ENCODE results near the gene KIN. TPM values are rescaled to one million over a fixed set of nuclear protein-coding genes. Genes with fewer than 3 reads are reported as not detected.
"Not testable (repeated sequence)": the region's sequence is repeated elsewhere in the genome, so short reads cannot be mapped to it uniquely, and the experiment has no call there.

The KIN gene
- total RNA-seq, 1 donor from 2014 or later, result 9.8 TPM

GRCh38 chr10:7752251-7752650 lies 35.5 kb downstream of the KIN start:
- no peak overlapping the region for H3K4me3 Mint-ChIP-seq (ENCODE audit: low read depth)
- peaks cover 37% of the 10 kb centered on the region for H3K36me3 Mint-ChIP-seq (ENCODE audit: low read depth)
- H3K9me3 Mint-ChIP-seq, result no peaks in the 10 kb centered on the region
- no peaks in the 10 kb centered on the region for H3K27me3 Mint-ChIP-seq (ENCODE audit: low read depth)
- no peak overlapping the region for H3K27ac Mint-ChIP-seq
- no peak for DNase-seq (ENCODE audit: low spot score)
- intact Hi-C loops (cut with micrococcal nuclease), result no loop called here
- no peaks in the 10 kb centered on the region for H3K4me1 Mint-ChIP-seq (ENCODE audit: low read depth)

GRCh38 chr10:7750222-7750621 lies 37.6 kb downstream of the KIN start:
- H3K27ac Mint-ChIP-seq, result no peak overlapping the region
- H3K4me3 Mint-ChIP-seq (ENCODE audit: low read depth), result no peak overlapping the region
- intact Hi-C loops (cut with micrococcal nuclease), result no loop called here
- no peaks in the 10 kb centered on the region for H3K9me3 Mint-ChIP-seq
- H3K27me3 Mint-ChIP-seq (ENCODE audit: low read depth), result no peaks in the 10 kb centered on the region
- peaks cover 31% of the 10 kb centered on the region for H3K36me3 Mint-ChIP-seq (ENCODE audit: low read depth)
- H3K4me1 Mint-ChIP-seq (ENCODE audit: low read depth), result no peaks in the 10 kb centered on the region
- no peak for DNase-seq (ENCODE audit: low spot score)

- H3K27ac Mint-ChIP-seq; H3K27me3 Mint-ChIP-seq (ENCODE audit: low read depth); H3K4me3 Mint-ChIP-seq (ENCODE audit: low read depth); intact Hi-C loops (cut with micrococcal nuclease); H3K4me1 Mint-ChIP-seq (ENCODE audit: low read depth); DNase-seq (ENCODE audit: low spot score); H3K9me3 Mint-ChIP-seq: not testable (repeated sequence)
- H3K36me3 Mint-ChIP-seq (ENCODE audit: low read depth), result peaks cover 19% of the 10 kb centered on the region
Observed at GRCh38 chr10:7748637-7749036, 39.2 kb downstream of the KIN start.

- intact Hi-C loops (cut with micrococcal nuclease), result no loop called here
- Mint-ChIP-seq H3K36me3 (ENCODE audit: low read depth) (no peaks in the 10 kb centered on the region), H3K27ac (no peak overlapping the region), H3K27me3 (ENCODE audit: low read depth) (peaks cover 2% of the 10 kb centered on the region), H3K4me3 (ENCODE audit: low read depth) (no peak overlapping the region), H3K4me1 (ENCODE audit: low read depth) (peaks cover 2% of the 10 kb centered on the region), H3K9me3 (no peaks in the 10 kb centered on the region)
- no peak for DNase-seq (ENCODE audit: low spot score)
Observed at GRCh38 chr10:7744307-7744706, 43.5 kb downstream of the KIN start.

- Mint-ChIP-seq H3K36me3 (ENCODE audit: low read depth) (no peaks in the 10 kb centered on the region), H3K27ac (no peak overlapping the region), H3K4me3 (ENCODE audit: low read depth) (no peak overlapping the region), H3K27me3 (ENCODE audit: low read depth) (peaks cover 2% of the 10 kb centered on the region), H3K9me3 (no peaks in the 10 kb centered on the region), H3K4me1 (ENCODE audit: low read depth) (peaks cover 2% of the 10 kb centered on the region)
- intact Hi-C loops (cut with micrococcal nuclease), result no loop called here
- no peak for DNase-seq (ENCODE audit: low spot score)
Observed at GRCh38 chr10:7738536-7739407, 49.0 kb downstream of the KIN start.

- Mint-ChIP-seq H3K4me3 (ENCODE audit: low read depth) (no peak overlapping the region), H3K27ac (no peak overlapping the region), H3K36me3 (ENCODE audit: low read depth) (no peaks in the 10 kb centered on the region), H3K27me3 (ENCODE audit: low read depth) (no peaks in the 10 kb centered on the region), H3K9me3 (no peaks in the 10 kb centered on the region), H3K4me1 (ENCODE audit: low read depth) (no peaks in the 10 kb centered on the region)
- intact Hi-C loops (cut with micrococcal nuclease), result no loop called here
- no peak for DNase-seq (ENCODE audit: low spot score)
Observed at GRCh38 chr10:7734821-7735220, 53.0 kb downstream of the KIN start.

GRCh38 chr10:7722927-7723529 lies 64.8 kb downstream of the KIN start:
- intact Hi-C loops (cut with micrococcal nuclease), result no loop called here
- H3K4me1 Mint-ChIP-seq (ENCODE audit: low read depth), result no peaks in the 10 kb centered on the region
- DNase-seq (ENCODE audit: low spot score), result no peak
- H3K27ac Mint-ChIP-seq, result no peak overlapping the region
- H3K27me3 Mint-ChIP-seq (ENCODE audit: low read depth), result peaks cover 6% of the 10 kb centered on the region
- H3K9me3 Mint-ChIP-seq, result no peaks in the 10 kb centered on the region
- no peak overlapping the region for H3K4me3 Mint-ChIP-seq (ENCODE audit: low read depth)
- H3K36me3 Mint-ChIP-seq (ENCODE audit: low read depth), result no peaks in the 10 kb centered on the region

GRCh38 chr10:7720478-7720877 lies 67.3 kb downstream of the KIN start:
- Mint-ChIP-seq H3K9me3 (no peaks in the 10 kb centered on the region), H3K4me3 (ENCODE audit: low read depth) (no peak overlapping the region), H3K27ac (no peak overlapping the region), H3K4me1 (ENCODE audit: low read depth) (no peaks in the 10 kb centered on the region), H3K36me3 (ENCODE audit: low read depth) (no peaks in the 10 kb centered on the region), H3K27me3 (ENCODE audit: low read depth) (peaks cover 4% of the 10 kb centered on the region)
- intact Hi-C loops (cut with micrococcal nuclease), result no loop called here
- DNase-seq (ENCODE audit: low spot score), result no peak

GRCh38 chr10:7718685-7719084 lies 69.1 kb downstream of the KIN start:
- Mint-ChIP-seq H3K4me3 (ENCODE audit: low read depth) (no peak overlapping the region), H3K27ac (no peak overlapping the region), H3K36me3 (ENCODE audit: low read depth) (no peaks in the 10 kb centered on the region), H3K9me3 (no peaks in the 10 kb centered on the region), H3K27me3 (ENCODE audit: low read depth) (peaks cover 4% of the 10 kb centered on the region), H3K4me1 (ENCODE audit: low read depth) (no peaks in the 10 kb centered on the region)
- intact Hi-C loops (cut with micrococcal nuclease), result no loop called here
- DNase-seq (ENCODE audit: low spot score), result no peak

GRCh38 chr10:7717767-7718166 lies 70.0 kb downstream of the KIN start:
- Mint-ChIP-seq H3K4me3 (ENCODE audit: low read depth) (no peak overlapping the region), H3K27me3 (ENCODE audit: low read depth) (peaks cover 4% of the 10 kb centered on the region), H3K9me3 (no peaks in the 10 kb centered on the region), H3K4me1 (ENCODE audit: low read depth) (no peaks in the 10 kb centered on the region), H3K36me3 (ENCODE audit: low read depth) (no peaks in the 10 kb centered on the region), H3K27ac (no peak overlapping the region)
- DNase-seq (ENCODE audit: low spot score), result no peak
- intact Hi-C loops (cut with micrococcal nuclease), result no loop called here

- H3K27ac Mint-ChIP-seq, result no peak overlapping the region
- no peaks in the 10 kb centered on the region for H3K36me3 Mint-ChIP-seq (ENCODE audit: low read depth)
- intact Hi-C loops (cut with micrococcal nuclease), result no loop called here
- DNase-seq (ENCODE audit: low spot score), result no peak
- H3K4me3 Mint-ChIP-seq (ENCODE audit: low read depth), result no peak overlapping the region
- H3K9me3 Mint-ChIP-seq, result no peaks in the 10 kb centered on the region
- no peaks in the 10 kb centered on the region for H3K4me1 Mint-ChIP-seq (ENCODE audit: low read depth)
- H3K27me3 Mint-ChIP-seq (ENCODE audit: low read depth), result peaks cover 4% of the 10 kb centered on the region
Observed at GRCh38 chr10:7715515-7715914, 72.3 kb downstream of the KIN start.

GRCh38 chr10:7711075-7711474 lies 76.7 kb downstream of the KIN start:
- DNase-seq (ENCODE audit: low spot score); H3K27ac Mint-ChIP-seq; intact Hi-C loops (cut with micrococcal nuclease); H3K36me3 Mint-ChIP-seq (ENCODE audit: low read depth); H3K4me3 Mint-ChIP-seq (ENCODE audit: low read depth); H3K9me3 Mint-ChIP-seq; H3K4me1 Mint-ChIP-seq (ENCODE audit: low read depth): not testable (repeated sequence)
- H3K27me3 Mint-ChIP-seq (ENCODE audit: low read depth), result peaks cover 13% of the 10 kb centered on the region

GRCh38 chr10:7710446-7710845 lies 77.3 kb downstream of the KIN start:
- Mint-ChIP-seq H3K27me3 (ENCODE audit: low read depth) (peaks cover 16% of the 10 kb centered on the region), H3K9me3 (no peaks in the 10 kb centered on the region), H3K4me3 (ENCODE audit: low read depth) (no peak overlapping the region), H3K27ac (no peak overlapping the region), H3K36me3 (ENCODE audit: low read depth) (no peaks in the 10 kb centered on the region), H3K4me1 (ENCODE audit: low read depth) (no peaks in the 10 kb centered on the region)
- DNase-seq (ENCODE audit: low spot score), result no peak
- intact Hi-C loops (cut with micrococcal nuclease), result no loop called here
